ENCODE data around the gene RUFY1. TPM values are rescaled to one million over a fixed set of nuclear protein-coding genes. Genes with fewer than 3 reads are reported as not detected.
A peak's percentile ranks its signal among the peaks of the same experiment; 100 is the strongest.
"Not testable (repeated sequence)": the region's sequence is repeated elsewhere in the genome, so short reads cannot be mapped to it uniquely, and the experiment has no call there.

Gene RUFY1
- total and polyA plus RNA-seq, 12 donors: 17.0 to 38.3 (median 21.4) TPM

- peaks cover 0 to 44% (median 32%) of the 10 kb centered on the region in 9 donors for H3K36me3 ChIP-seq
- WGBS, 2 donors: 1% methylated on average over 89 to 92 of the region's 92 CpGs
Measured at GRCh38 chr5:179623003-179623905, 72.9 kb downstream of the RUFY1 start, which contains the start of gene HNRNPH1. TSS of gene HNRNPH1 (minus strand) at chr5:179623671. CDS start at chr5:179623133, 538 bp downstream.

DNA sequence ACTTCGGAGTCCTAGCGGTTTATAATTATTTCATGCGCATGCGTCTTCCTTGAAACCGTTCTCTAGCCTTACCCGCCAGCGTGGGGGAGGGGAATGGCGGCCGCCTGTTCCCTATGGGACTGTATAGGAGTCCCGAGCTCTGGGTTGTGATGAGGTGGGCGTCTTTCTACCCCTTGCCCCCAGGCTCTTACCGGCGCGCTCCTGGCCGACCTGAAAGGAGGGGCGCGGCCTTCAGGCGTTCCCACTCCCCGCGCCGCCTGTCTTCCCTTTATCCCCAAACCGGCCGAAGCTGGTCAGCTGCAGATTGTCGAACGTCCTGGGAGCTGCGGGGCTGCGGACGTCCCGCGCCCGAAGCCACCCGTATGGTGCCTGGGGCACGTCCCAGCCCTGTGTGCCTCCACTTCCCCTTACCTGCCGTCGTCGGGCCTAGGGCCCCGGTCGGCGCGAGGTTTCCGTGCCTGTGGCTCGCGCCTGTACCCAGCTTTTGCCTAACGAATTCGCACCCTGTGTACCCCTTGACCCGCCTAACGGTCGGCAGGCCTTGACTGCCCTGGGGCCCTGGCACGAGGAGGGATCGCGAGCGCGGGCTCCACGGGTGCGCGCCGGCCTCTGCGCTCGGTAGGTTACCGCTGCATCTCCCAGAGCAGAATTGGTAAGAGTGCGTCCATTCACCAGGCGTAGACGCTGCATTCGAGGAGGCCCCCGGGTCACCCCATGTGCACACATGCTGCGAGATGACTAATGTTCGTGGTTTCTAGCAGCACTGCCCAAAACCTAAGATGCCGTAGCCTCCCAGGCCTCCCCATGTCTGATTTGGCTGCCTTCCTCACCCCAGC is 73.8 kb downstream of the RUFY1 start:
- TF ChIP-seq CTCF (IDR thresholded peaks at IDR 0.05): peak in 3 of 9 donors; percentile 19 to 40 (median 23)
- WGBS, 2 donors: 7 to 13% methylated on average over 68 of the region's 68 CpGs
- Histone ChIP-seq H3K36me3 (peaks cover 0 to 35% (median 27%) of the 10 kb centered on the region in 9 donors), H3K27me3 (no peaks in the 10 kb centered on the region), H3K9me3 (no peaks in the 10 kb centered on the region), H3K4me3 (peak overlapping the region; percentile 58 to 98 (median 90)), H3K4me1 (peaks cover 14 to 45% (median 42%) of the 10 kb centered on the region in 9 donors), H3K27ac (peak overlapping the region; percentile 97 to 100 (median 100))
- ATAC-seq (peak; percentile 0 to 85 (median 16)), DNase-seq (no peak)
- intact Hi-C loops (cut with DNase I): loop anchor here in 2 of 10 donors (5.0 kb wide), 2 partner anchors 67 to 72 kb away; partner anchors contain the start of gene RUFY1 (in 1 of the 2)

More at GRCh38 chr5:179623003-179623905, 72.9 kb downstream of the RUFY1 start, which contains the start of gene HNRNPH1:
- Histone ChIP-seq H3K9me3 (no peaks in the 10 kb centered on the region), H3K4me3 (peak within 1 kb of the TSS; percentile 77 to 98 (median 90)), H3K27ac (peak within 1 kb of the TSS; percentile 97 to 100 (median 100)), H3K4me1 (peaks cover 14 to 54% (median 51%) of the 10 kb centered on the region in 9 donors), H3K27me3 (no peaks in the 10 kb centered on the region)
- peak in 2 of 9 donors; percentile 2 to 4 for TF ChIP-seq CTCF (IDR thresholded peaks at IDR 0.05)
- intact Hi-C loops (cut with DNase I): loop anchor here in 2 of 10 donors (5.0 kb wide), 2 partner anchors 66 to 71 kb away; partner anchors contain the start of gene RUFY1 (in 1 of the 2)
- ATAC-seq (peak; percentile 90 to 95 (median 90)), DNase-seq (peak; percentile 98)

GRCh38 chr5:179624841-179625271 is 74.5 kb downstream of the RUFY1 start:
- no peak for DNase-seq
- Histone ChIP-seq H3K27me3 (no peaks in the 10 kb centered on the region), H3K9me3 (no peaks in the 10 kb centered on the region), H3K27ac (peak overlapping the region in 8 of 10 donors; percentile 97 to 100 (median 100)), H3K4me1 (peaks cover 12 to 38% (median 35%) of the 10 kb centered on the region in 9 donors), H3K4me3 (peak overlapping the region in 6 of 10 donors; percentile 77 to 98 (median 93)), H3K36me3 (peaks cover 0 to 31% (median 20%) of the 10 kb centered on the region in 9 donors)
- no peak for TF ChIP-seq CTCF (IDR thresholded peaks at IDR 0.05)
- 69 to 77% methylated on average over 9 of the region's 9 CpGs for WGBS, 2 donors
- ATAC-seq: no peak
- intact Hi-C loops (cut with DNase I): loop anchor here in 2 of 10 donors (5.0 kb wide), 2 partner anchors 68 to 73 kb away; partner anchors contain the start of gene RUFY1 (in 1 of the 2)

DNA sequence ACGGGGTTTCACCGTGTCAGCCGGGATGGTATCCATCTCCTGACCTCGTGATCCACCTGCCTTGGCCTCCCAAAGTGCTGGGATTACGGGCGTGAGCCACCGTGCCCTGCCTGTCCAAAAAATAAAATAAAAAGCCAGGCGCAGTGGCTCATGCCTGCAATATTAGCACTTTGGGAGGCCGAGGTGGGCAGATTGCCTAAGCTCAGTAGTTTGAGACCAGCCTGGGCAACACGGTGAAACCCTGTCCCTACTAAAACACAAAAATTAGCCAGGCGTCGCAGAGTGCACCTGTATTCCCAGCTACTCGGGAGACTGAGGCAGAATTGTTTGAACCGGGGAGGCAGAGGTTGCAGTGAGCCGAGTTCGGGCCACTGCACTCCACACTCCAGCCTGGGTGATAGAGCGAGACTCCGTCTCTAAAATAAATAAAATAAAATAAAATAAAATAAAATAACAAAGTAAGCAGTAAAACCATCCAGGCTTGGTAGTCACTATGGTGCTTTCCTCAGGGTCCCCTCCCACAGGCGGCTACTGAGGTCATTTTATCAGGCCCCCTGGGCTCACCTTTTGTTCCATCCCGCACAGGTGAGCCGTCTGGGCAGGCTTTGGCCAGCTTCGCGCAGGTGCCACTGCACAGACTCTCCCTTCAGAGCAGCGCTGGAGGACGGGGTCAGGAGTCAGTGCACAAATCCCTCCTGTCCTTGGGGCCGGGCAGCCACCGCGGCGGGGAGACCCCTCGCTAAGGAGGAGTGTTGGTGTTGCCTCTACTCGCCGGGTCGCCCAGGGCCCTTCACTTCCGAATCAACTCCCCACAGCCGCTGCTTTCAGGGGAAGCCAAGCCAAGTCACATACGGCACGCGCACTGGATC is 83.4 kb downstream of the RUFY1 start:
- 75 to 76% methylated on average over 19 of the region's 38 CpGs for WGBS, 2 donors
- Histone ChIP-seq H3K4me3 (peak overlapping the region in 9 of 10 donors; percentile 16 to 53 (median 43)), H3K27ac (peak overlapping the region in 1 of 10 donors; percentile 56)
- H3K36me3 ChIP-seq; H3K9me3 ChIP-seq; H3K4me1 ChIP-seq; DNase-seq; intact Hi-C loops (cut with DNase I); H3K27me3 ChIP-seq: not testable (repeated sequence)
- peak in 1 of 8 donors; percentile 58 for ATAC-seq

DNA sequence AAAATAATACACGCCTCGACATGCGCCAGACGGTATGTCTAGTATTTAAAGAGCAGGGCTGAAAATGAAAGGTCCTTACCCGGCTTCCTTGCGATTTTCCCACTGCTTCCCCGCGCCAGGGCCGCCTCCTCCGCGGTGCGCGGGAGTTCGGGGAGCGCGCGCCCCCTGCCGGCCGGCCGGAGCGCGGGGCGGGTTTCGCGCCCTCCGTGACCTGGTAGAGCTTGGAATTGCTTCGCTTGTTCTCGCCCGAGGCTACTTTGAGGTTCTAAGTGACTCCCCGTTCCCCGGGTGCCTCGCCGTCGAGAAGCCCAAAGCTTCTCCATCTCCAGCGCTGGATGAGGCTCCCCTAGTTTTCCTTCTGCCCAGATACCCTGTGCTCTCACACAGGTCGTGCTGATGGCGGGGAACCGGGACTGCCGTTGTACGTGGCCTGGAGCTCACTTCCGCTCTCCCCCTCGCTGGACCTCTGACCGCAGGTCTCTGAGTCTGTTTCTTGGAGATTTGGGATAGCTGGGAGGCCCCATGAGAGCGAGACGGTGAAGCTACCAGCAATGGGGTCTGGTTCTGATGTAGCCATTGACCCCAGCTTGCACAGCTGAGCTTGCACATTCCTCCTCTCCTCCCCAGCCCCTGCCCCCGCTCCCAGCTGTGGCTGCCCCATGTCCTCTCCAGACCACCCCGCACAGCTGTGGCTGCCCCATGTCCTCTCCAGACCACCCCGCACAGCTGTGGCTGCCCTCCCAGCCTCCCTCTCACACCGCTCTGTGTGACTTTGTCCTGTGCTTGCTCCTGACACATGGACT is 84.2 kb downstream of the RUFY1 start:
- intact Hi-C loops (cut with DNase I); H3K4me1 ChIP-seq; H3K27me3 ChIP-seq; H3K9me3 ChIP-seq; H3K36me3 ChIP-seq: not testable (repeated sequence)
- peak; percentile 92 to 98 (median 94) for ATAC-seq
- 9% methylated on average over 9 of the region's 49 CpGs; no CpG with 5 or more reads in 1 of the 2 donors for WGBS, 2 donors
- DNase-seq: peak in 1 of 2 donors; percentile 34
- peak overlapping the region in 3 of 10 donors; percentile 35 to 44 (median 43) for H3K4me3 ChIP-seq
- peak overlapping the region in 2 of 10 donors; percentile 44 to 60 for H3K27ac ChIP-seq

DNA sequence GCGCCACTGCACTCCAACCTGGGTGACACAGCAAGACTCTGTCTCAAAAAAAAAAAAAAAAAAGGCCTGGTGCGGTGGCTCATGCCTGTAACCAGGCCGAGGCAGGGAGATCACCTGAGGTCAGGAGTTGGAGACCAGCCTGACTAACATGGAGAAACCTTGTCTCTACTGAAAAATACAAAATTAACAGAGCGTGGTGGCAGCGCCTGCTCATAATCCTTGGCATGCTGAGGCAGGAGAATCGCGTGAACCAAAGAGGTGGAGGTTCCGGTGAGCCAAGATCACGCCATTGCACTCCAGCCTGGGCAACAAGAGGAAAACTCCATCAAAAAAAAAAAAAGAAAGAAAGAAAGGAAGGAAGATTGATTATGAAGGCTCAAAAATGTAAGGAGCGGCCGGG is 88.9 kb downstream of the RUFY1 start:
- not testable (repeated sequence) for DNase-seq, H3K27me3 ChIP-seq, H3K4me1 ChIP-seq, H3K27ac ChIP-seq, ATAC-seq, H3K4me3 ChIP-seq, H3K9me3 ChIP-seq, H3K36me3 ChIP-seq
- 93 to 96% methylated on average over 11 of the region's 11 CpGs for WGBS, 2 donors
- intact Hi-C loops (cut with DNase I): loop anchor here in 1 of 10 donors (2.0 kb wide), 1 partner anchor 22 kb away; no protein-coding TSS in a partner anchor
